WTC11 (cell line): Measurements from ENCODE around the gene TSPAN5. TPM values are rescaled to one million over a fixed set of nuclear protein-coding genes. Genes with fewer than 3 reads are reported as not detected.

Experiments
- ATAC-seq: fragments of 200-7000 bp; cut with Tn5 transposase; 2 replicates; pipeline ENCODE4 v1.10.0; 2021; ENCODE audit warnings: mild to moderate bottlenecking, moderate library complexity
- CTCF ChIA-PET: fragments of 300-600 bp; sonication (Branson Sonifier 250); formaldehyde crosslinking; loops from one replicate; lab custom pipeline; 2021; ENCODE audit warnings: antibody characterized with exemption; lab: Charles Lee
- POLR2A ChIA-PET: fragments of 350-600 bp; sonication (Branson Sonifier 250); formaldehyde crosslinking; loops from one replicate; lab custom pipeline; 2021; ENCODE audit warnings: antibody characterized with exemption; lab: Charles Lee
- DNase-seq: peaks from one replicate; pipeline ENCODE4 v3.0.0; 2021; ENCODE audit warnings: low spot score
- H3K27ac Mint-ChIP-seq: 2 replicates; pipeline ENCODE4 v1.8.0; 2021; ENCODE audit warnings: mixed read lengths
- H3K27me3 Mint-ChIP-seq: 2 replicates; pipeline ENCODE4 v1.8.0; 2021; ENCODE audit warnings: low read depth, mild to moderate bottlenecking, moderate library complexity, mixed read lengths
- H3K36me3 Mint-ChIP-seq: 2 replicates; pipeline ENCODE4 v1.8.0; 2021; ENCODE audit warnings: mixed read lengths
- H3K4me1 Mint-ChIP-seq: 2 replicates; pipeline ENCODE4 v1.8.0; 2022; ENCODE audit warnings: mixed read lengths
- H3K4me3 Mint-ChIP-seq: 2 replicates; pipeline ENCODE4 v1.8.0; 2021; ENCODE audit warnings: mild to moderate bottlenecking, moderate library complexity, mixed read lengths
- H3K9me3 Mint-ChIP-seq: 2 replicates; pipeline ENCODE4 v1.8.0; 2021; ENCODE audit warnings: mixed read lengths
- ESRRA ChIP-seq: sonication (generic); formaldehyde crosslinking; IDR thresholded peaks from 2 replicates; pipeline ENCODE4 v1.8.1; 2022; ENCODE audit warnings: mild to moderate bottlenecking, missing genetic modification reagents, borderline replicate concordance
- GABPB1 ChIP-seq: sonication (generic); formaldehyde crosslinking; IDR thresholded peaks from 2 replicates; pipeline ENCODE4 v1.8.1; 2023; ENCODE audit warnings: mild to moderate bottlenecking, missing genetic modification reagents
- GRHL2 ChIP-seq: fragments of 250-450 bp; sonication (Bioruptor Pico); IDR thresholded peaks from 2 replicates; pipeline ENCODE4 v1.8.0; 2022; ENCODE audit warnings: mild to moderate bottlenecking, moderate library complexity; ENCODE audit not compliant: insufficient replicate concordance, severe bottlenecking
- IRF2 ChIP-seq: sonication (generic); formaldehyde crosslinking; IDR thresholded peaks from 2 replicates; pipeline ENCODE4 v1.8.0; 2022; ENCODE audit warnings: low read depth, missing genetic modification reagents, borderline replicate concordance
- MLX ChIP-seq: sonication (generic); formaldehyde crosslinking; IDR thresholded peaks from 2 replicates; pipeline ENCODE4 v1.8.1; 2023; ENCODE audit warnings: mild to moderate bottlenecking, missing genetic modification reagents, moderate library complexity
- PRDM15 ChIP-seq: sonication (generic); formaldehyde crosslinking; IDR thresholded peaks from 2 replicates; pipeline ENCODE4 v1.8.0; 2022; ENCODE audit warnings: missing genetic modification reagents
- PREB ChIP-seq: sonication (generic); formaldehyde crosslinking; IDR thresholded peaks from 2 replicates; pipeline ENCODE4 v1.8.1; 2022; ENCODE audit warnings: mild to moderate bottlenecking, missing genetic modification reagents, moderate library complexity, borderline replicate concordance
- SP1 ChIP-seq: sonication (generic); formaldehyde crosslinking; conservative IDR thresholded peaks from 2 replicates; pipeline ENCODE4 v1.8.1; 2022; ENCODE audit warnings: missing genetic modification reagents
- ZNF138 ChIP-seq: sonication (generic); formaldehyde crosslinking; conservative IDR thresholded peaks from 2 replicates; pipeline ENCODE4 v1.8.1; 2022; ENCODE audit warnings: mild to moderate bottlenecking, moderate library complexity, missing genetic modification reagents
- ZNF219 ChIP-seq: sonication (generic); formaldehyde crosslinking; IDR thresholded peaks from 2 replicates; pipeline ENCODE4 v1.8.0; 2023; ENCODE audit warnings: missing genetic modification reagents, mild to moderate bottlenecking, borderline replicate concordance
- ZNF263 ChIP-seq: sonication (generic); formaldehyde crosslinking; IDR thresholded peaks from 2 replicates; pipeline ENCODE4 v1.8.1; 2022; ENCODE audit warnings: low read depth, mild to moderate bottlenecking, moderate library complexity, missing genetic modification reagents
- total RNA-seq: library from RNA; stranded (reverse); gene quantifications from 3 replicates; pipeline ENCODE4 v1.2.3, GENCODE V29; 2021
- TF ChIP-seq, protein P1 (sequence below): fragments of 250-450 bp; sonication (Bioruptor Pico); IDR thresholded peaks from 2 replicates; pipeline ENCODE4 v1.9.0; 2021; ENCODE audit warnings: mild to moderate bottlenecking
- TF ChIP-seq, protein P2 (sequence below): sonication (generic); formaldehyde crosslinking; IDR thresholded peaks from 2 replicates; pipeline ENCODE4 v1.8.1; 2023; ENCODE audit warnings: mild to moderate bottlenecking, missing genetic modification reagents, borderline replicate concordance

The TSPAN5 gene
- total RNA-seq, 1 experiment from 2014 or later = 22.7 TPM

GRCh38 chr4:98516441-98517217, 141.8 kb downstream of the TSPAN5 start (continued):
- TF ChIP-seq PREB (CRISPR knock-in tag) (no peak), ZNF219 (no peak), ZNF138 (CRISPR knock-in tag) (no peak), GRHL2 (CRISPR knock-in tag) (no peak), ZNF263 (CRISPR knock-in tag) (no peak), ESRRA (CRISPR knock-in tag) (no peak), GABPB1 (CRISPR knock-in tag) (no peak), PRDM15 (CRISPR knock-in tag) (no peak), MLX (CRISPR knock-in tag) (no peak), IRF2 (no peak)
- TF ChIP-seq, protein P1, sequence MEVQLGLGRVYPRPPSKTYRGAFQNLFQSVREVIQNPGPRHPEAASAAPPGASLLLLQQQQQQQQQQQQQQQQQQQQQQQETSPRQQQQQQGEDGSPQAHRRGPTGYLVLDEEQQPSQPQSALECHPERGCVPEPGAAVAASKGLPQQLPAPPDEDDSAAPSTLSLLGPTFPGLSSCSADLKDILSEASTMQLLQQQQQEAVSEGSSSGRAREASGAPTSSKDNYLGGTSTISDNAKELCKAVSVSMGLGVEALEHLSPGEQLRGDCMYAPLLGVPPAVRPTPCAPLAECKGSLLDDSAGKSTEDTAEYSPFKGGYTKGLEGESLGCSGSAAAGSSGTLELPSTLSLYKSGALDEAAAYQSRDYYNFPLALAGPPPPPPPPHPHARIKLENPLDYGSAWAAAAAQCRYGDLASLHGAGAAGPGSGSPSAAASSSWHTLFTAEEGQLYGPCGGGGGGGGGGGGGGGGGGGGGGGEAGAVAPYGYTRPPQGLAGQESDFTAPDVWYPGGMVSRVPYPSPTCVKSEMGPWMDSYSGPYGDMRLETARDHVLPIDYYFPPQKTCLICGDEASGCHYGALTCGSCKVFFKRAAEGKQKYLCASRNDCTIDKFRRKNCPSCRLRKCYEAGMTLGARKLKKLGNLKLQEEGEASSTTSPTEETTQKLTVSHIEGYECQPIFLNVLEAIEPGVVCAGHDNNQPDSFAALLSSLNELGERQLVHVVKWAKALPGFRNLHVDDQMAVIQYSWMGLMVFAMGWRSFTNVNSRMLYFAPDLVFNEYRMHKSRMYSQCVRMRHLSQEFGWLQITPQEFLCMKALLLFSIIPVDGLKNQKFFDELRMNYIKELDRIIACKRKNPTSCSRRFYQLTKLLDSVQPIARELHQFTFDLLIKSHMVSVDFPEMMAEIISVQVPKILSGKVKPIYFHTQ (CRISPR knock-in tag) = no peak
- TF ChIP-seq, protein P2, sequence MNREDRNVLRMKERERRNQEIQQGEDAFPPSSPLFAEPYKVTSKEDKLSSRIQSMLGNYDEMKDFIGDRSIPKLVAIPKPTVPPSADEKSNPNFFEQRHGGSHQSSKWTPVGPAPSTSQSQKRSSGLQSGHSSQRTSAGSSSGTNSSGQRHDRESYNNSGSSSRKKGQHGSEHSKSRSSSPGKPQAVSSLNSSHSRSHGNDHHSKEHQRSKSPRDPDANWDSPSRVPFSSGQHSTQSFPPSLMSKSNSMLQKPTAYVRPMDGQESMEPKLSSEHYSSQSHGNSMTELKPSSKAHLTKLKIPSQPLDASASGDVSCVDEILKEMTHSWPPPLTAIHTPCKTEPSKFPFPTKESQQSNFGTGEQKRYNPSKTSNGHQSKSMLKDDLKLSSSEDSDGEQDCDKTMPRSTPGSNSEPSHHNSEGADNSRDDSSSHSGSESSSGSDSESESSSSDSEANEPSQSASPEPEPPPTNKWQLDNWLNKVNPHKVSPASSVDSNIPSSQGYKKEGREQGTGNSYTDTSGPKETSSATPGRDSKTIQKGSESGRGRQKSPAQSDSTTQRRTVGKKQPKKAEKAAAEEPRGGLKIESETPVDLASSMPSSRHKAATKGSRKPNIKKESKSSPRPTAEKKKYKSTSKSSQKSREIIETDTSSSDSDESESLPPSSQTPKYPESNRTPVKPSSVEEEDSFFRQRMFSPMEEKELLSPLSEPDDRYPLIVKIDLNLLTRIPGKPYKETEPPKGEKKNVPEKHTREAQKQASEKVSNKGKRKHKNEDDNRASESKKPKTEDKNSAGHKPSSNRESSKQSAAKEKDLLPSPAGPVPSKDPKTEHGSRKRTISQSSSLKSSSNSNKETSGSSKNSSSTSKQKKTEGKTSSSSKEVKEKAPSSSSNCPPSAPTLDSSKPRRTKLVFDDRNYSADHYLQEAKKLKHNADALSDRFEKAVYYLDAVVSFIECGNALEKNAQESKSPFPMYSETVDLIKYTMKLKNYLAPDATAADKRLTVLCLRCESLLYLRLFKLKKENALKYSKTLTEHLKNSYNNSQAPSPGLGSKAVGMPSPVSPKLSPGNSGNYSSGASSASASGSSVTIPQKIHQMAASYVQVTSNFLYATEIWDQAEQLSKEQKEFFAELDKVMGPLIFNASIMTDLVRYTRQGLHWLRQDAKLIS (CRISPR knock-in tag) = no peak

DNA sequence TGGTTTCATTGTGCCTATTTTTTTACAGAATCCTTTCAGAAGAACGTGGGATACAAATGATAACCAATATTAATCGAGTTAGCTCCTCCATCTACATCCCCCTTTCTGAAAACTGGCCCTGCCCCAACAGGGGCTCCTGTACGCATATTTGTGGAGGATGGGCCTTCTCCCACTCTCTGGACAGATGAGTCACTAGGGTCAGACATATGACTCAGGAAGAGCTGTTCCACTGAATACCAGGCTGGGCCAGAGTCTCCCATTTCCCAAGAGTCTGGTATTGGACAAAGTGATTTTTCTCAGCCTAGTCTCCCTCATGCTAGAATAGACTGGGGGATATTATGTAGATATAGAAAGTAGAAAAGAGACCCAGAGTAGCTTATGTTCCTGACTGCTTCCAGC, 142.4 kb downstream of the TSPAN5 start:
- Mint-ChIP-seq H3K27me3 (no peaks in the 10 kb centered on the region), H3K27ac (no peak overlapping the region), H3K9me3 (peaks cover 11% of the 10 kb centered on the region), H3K4me1 (peaks cover 53% of the 10 kb centered on the region), H3K36me3 (peaks cover 13% of the 10 kb centered on the region), H3K4me3 (no peak overlapping the region)
- TF ChIP-seq SP1 (CRISPR knock-in tag) (no peak), ZNF263 (CRISPR knock-in tag) (no peak)
- ChIA-PET CTCF (interaction anchor here (1.3 kb wide), 1 partner anchor 9 kb away, joined by 6 read pairs; no protein-coding TSS in a partner anchor), POLR2A (no interaction called here)
- DNase-seq = no peak
- no peak for ATAC-seq
